ENCODE measurements around the gene PLSCR1.
"Not testable (repeated sequence)": the region's sequence is repeated elsewhere in the genome, so short reads cannot be mapped to it uniquely, and the experiment has no call there.

PLSCR1 gene

GRCh38 chr3:146476094-146476740 lies 68.2 kb downstream of the PLSCR1 start:
- no peak for DNase-seq (ENCODE audit: low read depth in 2 of 2, low spot score in 1 of 2)

- not testable (repeated sequence) for DNase-seq (ENCODE audit: low read depth in 2 of 2, low spot score in 1 of 2)
Observed at GRCh38 chr3:146474976-146475375, 69.4 kb downstream of the PLSCR1 start.

GRCh38 chr3:146473726-146474125 lies 70.7 kb downstream of the PLSCR1 start:
- DNase-seq (ENCODE audit: low read depth in 2 of 2, low spot score in 1 of 2): no peak

GRCh38 chr3:146472611-146473010 lies 71.8 kb downstream of the PLSCR1 start:
- no peak for DNase-seq (ENCODE audit: low read depth in 2 of 2, low spot score in 1 of 2)

- no peak for DNase-seq (ENCODE audit: low read depth in 2 of 2, low spot score in 1 of 2)
Observed at GRCh38 chr3:146471012-146471411, 73.4 kb downstream of the PLSCR1 start.

- no peak for DNase-seq (ENCODE audit: low read depth in 2 of 2, low spot score in 1 of 2)
Observed at GRCh38 chr3:146470425-146470990, 73.9 kb downstream of the PLSCR1 start.

- DNase-seq (ENCODE audit: low read depth in 2 of 2, low spot score in 1 of 2): peak; percentile 27 to 42
Observed at GRCh38 chr3:146469150-146470017, 75.0 kb downstream of the PLSCR1 start, which contains the start of gene PLSCR2. TSS of gene PLSCR2 (minus strand) at chr3:146469561. CDS start at chr3:146459904, 9,657 bp downstream.

GRCh38 chr3:146468671-146469149 lies 75.7 kb downstream of the PLSCR1 start:
- no peak for DNase-seq (ENCODE audit: low read depth in 2 of 2, low spot score in 1 of 2)

GRCh38 chr3:146468234-146468633 lies 76.2 kb downstream of the PLSCR1 start:
- DNase-seq (ENCODE audit: low read depth in 2 of 2, low spot score in 1 of 2): no peak

- no peak for DNase-seq (ENCODE audit: low read depth in 2 of 2, low spot score in 1 of 2)
Observed at GRCh38 chr3:146466604-146467003, 77.8 kb downstream of the PLSCR1 start.

- no peak for DNase-seq (ENCODE audit: low read depth in 2 of 2, low spot score in 1 of 2)
Observed at GRCh38 chr3:146465693-146466465, 78.5 kb downstream of the PLSCR1 start.
